ENCODE data around the gene KRTAP10-12.

- TF ChIP-seq POLR2A (IDR thresholded peaks at IDR 0.05) (no peak), CTCF (IDR thresholded peaks at IDR 0.05) (no peak), POLR2AphosphoS5 (IDR thresholded peaks at IDR 0.05) (no peak)
These were observed 4.6 kb downstream of the KRTAP10-12 start for GRCh38 chr21:44701541-44701940.

Data from upper lobe of left lung (tissue), 4 donors.